DOHH2 (cell line): ENCODE results near the gene PDE6D.

Source experiments
- EZH2phosphoT487 ChIP-seq: fragments of 200-600 bp; sonication (generic); IDR thresholded peaks from 2 replicates; pipeline ENCODE4 v1.6.1; 2017; ENCODE audit warnings: borderline replicate concordance, mild to moderate bottlenecking, antibody characterized with exemption, low read length, moderate library complexity, mixed read lengths
- TF ChIP-seq, protein P1 (sequence below): fragments of 200-600 bp; sonication (generic); IDR thresholded peaks from one replicate; pipeline ENCODE4 v1.5.1; 2014; ENCODE audit warnings: antibody characterized with exemption, mild to moderate bottlenecking, low read depth, low read length; ENCODE audit not compliant: poor library complexity, severe bottlenecking

DNA sequence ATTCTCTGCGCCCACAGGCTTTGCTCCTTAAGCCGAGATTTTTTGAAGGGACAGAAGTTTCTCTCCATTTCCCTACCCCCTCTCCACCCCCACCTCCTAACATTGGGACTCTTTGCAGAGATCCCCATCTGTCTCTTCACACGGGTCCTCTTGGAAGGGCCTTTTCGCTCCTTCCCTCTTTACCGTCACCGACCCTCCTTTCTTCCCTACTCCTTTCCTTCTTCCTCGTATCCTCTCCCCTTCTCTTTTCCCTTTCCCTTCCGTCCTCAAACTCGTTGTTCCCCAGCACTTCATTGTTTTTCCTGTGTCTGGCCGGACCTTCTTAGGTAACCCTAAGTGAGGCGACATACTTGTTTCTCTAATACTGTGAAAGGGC, 5.8 kb upstream of the PDE6D start:
- TF ChIP-seq, protein P1, sequence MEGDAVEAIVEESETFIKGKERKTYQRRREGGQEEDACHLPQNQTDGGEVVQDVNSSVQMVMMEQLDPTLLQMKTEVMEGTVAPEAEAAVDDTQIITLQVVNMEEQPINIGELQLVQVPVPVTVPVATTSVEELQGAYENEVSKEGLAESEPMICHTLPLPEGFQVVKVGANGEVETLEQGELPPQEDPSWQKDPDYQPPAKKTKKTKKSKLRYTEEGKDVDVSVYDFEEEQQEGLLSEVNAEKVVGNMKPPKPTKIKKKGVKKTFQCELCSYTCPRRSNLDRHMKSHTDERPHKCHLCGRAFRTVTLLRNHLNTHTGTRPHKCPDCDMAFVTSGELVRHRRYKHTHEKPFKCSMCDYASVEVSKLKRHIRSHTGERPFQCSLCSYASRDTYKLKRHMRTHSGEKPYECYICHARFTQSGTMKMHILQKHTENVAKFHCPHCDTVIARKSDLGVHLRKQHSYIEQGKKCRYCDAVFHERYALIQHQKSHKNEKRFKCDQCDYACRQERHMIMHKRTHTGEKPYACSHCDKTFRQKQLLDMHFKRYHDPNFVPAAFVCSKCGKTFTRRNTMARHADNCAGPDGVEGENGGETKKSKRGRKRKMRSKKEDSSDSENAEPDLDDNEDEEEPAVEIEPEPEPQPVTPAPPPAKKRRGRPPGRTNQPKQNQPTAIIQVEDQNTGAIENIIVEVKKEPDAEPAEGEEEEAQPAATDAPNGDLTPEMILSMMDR = no peak
- TF ChIP-seq EZH2phosphoT487 = no peak
